Ovary (tissue), 3 donors: ENCODE results near the gene EYS.

Experiments used
- EP300 ChIP-seq: sonication (generic); formaldehyde crosslinking; IDR thresholded peaks from one replicate; pipeline ENCODE4 v1.6.1; 2017; ENCODE audit warnings: antibody characterized with exemption
- POLR2A ChIP-seq: fragments of 450-650 bp; IDR thresholded peaks from one replicate; pipeline ENCODE4 v1.6.1; 2017; ENCODE audit warnings: antibody characterized with exemption, mild to moderate bottlenecking, moderate library complexity
- TF ChIP-seq, protein P1 (sequence below), 3 donors: fragments of 450-650 bp in 2 of 3; fragments of 200-600 bp in 1 of 3; IDR thresholded peaks; one replicate each; pipeline versions ENCODE4 v1.5.1 to v1.8.0; 2016 to 2022; ENCODE audit warnings: antibody characterized with exemption in 3 of 3, mild to moderate bottlenecking in 1 of 3
- donor health status: DM: no; HTN: no; CAD: no.

DNA sequence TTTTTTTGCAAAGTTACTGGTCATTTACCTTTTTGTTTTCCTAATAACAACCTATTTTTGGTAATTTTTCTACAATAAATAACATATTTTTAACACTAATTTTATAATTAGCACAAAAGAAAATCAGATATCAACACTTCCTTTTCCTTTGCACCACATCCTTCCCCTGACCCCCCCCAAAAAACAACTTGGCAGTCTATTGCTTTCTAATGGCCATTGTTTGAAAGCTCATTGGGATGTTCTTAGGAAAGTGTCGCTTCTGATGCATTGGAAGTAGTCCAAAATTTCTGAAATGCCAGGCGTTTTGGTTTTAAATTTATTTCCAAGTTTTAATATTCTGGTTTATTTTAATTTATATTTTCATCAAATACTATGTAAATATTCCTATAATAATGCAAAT lies 407.8 kb downstream of the EYS start:
- TF ChIP-seq, protein P1, sequence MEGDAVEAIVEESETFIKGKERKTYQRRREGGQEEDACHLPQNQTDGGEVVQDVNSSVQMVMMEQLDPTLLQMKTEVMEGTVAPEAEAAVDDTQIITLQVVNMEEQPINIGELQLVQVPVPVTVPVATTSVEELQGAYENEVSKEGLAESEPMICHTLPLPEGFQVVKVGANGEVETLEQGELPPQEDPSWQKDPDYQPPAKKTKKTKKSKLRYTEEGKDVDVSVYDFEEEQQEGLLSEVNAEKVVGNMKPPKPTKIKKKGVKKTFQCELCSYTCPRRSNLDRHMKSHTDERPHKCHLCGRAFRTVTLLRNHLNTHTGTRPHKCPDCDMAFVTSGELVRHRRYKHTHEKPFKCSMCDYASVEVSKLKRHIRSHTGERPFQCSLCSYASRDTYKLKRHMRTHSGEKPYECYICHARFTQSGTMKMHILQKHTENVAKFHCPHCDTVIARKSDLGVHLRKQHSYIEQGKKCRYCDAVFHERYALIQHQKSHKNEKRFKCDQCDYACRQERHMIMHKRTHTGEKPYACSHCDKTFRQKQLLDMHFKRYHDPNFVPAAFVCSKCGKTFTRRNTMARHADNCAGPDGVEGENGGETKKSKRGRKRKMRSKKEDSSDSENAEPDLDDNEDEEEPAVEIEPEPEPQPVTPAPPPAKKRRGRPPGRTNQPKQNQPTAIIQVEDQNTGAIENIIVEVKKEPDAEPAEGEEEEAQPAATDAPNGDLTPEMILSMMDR (IDR thresholded peaks at IDR 0.05), result no peak
- TF ChIP-seq POLR2A (no peak), EP300 (no peak)
